Measurements from ENCODE around the gene RASAL1. TPM values are rescaled to one million over a fixed set of nuclear protein-coding genes. Genes with fewer than 3 reads are reported as not detected.

Gene RASAL1
- total RNA-seq, 4 donors from 2014 or later: 0.85 to 4.4 (median 3.9) TPM

DNA sequence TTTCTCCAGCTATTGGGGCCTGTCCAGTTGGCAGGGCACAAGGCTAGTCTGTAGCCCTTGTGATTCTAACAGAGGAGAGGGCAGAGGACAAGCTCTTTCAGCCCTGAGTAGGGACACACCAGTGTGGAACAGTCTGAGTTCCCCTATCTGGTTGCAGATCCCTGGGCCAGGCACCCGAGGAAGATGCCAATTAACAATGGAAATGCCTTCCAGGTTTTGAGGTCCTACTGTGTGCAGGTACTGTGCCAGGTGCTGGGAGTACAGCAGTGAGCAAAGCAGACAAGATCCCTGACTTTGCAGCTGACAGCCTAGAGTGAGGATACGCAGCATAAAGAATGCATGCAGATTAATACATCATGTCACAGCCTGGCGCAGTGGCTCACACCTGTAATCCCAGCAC, 62.0 kb downstream of the RASAL1 start:
- DNase-seq: no peak

DNA sequence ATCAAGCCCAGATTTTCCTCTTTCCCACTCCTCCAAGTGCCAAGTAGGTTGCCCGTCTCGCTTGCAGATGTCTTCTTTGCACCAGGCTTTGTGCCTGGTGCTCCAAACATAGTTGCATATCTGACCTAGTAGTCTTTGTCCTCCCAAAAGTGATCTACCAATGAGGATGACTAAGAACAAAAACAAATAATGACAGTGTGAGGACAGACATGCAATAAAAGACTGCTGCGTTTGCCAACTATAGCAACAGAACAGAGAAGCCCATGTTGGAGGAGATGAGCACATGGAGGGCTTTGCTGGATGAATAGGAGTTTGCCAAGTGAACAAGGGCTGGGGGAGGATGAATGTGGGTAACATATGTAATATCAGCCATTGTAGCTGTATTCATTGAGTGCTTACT, 63.4 kb downstream of the RASAL1 start:
- peak overlapping the region in 1 of 4 donors; percentile 74 for H3K27ac ChIP-seq
- no peak for TF ChIP-seq POLR2A (IDR thresholded peaks at IDR 0.05)
- TF ChIP-seq, protein P1, sequence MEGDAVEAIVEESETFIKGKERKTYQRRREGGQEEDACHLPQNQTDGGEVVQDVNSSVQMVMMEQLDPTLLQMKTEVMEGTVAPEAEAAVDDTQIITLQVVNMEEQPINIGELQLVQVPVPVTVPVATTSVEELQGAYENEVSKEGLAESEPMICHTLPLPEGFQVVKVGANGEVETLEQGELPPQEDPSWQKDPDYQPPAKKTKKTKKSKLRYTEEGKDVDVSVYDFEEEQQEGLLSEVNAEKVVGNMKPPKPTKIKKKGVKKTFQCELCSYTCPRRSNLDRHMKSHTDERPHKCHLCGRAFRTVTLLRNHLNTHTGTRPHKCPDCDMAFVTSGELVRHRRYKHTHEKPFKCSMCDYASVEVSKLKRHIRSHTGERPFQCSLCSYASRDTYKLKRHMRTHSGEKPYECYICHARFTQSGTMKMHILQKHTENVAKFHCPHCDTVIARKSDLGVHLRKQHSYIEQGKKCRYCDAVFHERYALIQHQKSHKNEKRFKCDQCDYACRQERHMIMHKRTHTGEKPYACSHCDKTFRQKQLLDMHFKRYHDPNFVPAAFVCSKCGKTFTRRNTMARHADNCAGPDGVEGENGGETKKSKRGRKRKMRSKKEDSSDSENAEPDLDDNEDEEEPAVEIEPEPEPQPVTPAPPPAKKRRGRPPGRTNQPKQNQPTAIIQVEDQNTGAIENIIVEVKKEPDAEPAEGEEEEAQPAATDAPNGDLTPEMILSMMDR (IDR thresholded peaks at IDR 0.05): no peak
- no peak overlapping the region for H3K4me3 ChIP-seq
- H3K9me3 ChIP-seq: no peaks in the 10 kb centered on the region
- no peaks in the 10 kb centered on the region for H3K27me3 ChIP-seq
- DNase-seq: no peak
- no peaks in the 10 kb centered on the region for H3K36me3 ChIP-seq
- H3K4me1 ChIP-seq: peaks cover 0 to 37% (median 20%) of the 10 kb centered on the region in 4 donors

More for the DNA sequence above, 62.0 kb downstream of the RASAL1 start:
- TF ChIP-seq, protein P1 (IDR thresholded peaks at IDR 0.05): no peak
- TF ChIP-seq POLR2A (IDR thresholded peaks at IDR 0.05): no peak
- Histone ChIP-seq H3K4me1 (peaks cover 0 to 28% (median 20%) of the 10 kb centered on the region in 4 donors), H3K36me3 (no peaks in the 10 kb centered on the region), H3K27ac (peak overlapping the region in 1 of 4 donors; percentile 42), H3K27me3 (no peaks in the 10 kb centered on the region), H3K4me3 (no peak overlapping the region), H3K9me3 (no peaks in the 10 kb centered on the region)

DNA sequence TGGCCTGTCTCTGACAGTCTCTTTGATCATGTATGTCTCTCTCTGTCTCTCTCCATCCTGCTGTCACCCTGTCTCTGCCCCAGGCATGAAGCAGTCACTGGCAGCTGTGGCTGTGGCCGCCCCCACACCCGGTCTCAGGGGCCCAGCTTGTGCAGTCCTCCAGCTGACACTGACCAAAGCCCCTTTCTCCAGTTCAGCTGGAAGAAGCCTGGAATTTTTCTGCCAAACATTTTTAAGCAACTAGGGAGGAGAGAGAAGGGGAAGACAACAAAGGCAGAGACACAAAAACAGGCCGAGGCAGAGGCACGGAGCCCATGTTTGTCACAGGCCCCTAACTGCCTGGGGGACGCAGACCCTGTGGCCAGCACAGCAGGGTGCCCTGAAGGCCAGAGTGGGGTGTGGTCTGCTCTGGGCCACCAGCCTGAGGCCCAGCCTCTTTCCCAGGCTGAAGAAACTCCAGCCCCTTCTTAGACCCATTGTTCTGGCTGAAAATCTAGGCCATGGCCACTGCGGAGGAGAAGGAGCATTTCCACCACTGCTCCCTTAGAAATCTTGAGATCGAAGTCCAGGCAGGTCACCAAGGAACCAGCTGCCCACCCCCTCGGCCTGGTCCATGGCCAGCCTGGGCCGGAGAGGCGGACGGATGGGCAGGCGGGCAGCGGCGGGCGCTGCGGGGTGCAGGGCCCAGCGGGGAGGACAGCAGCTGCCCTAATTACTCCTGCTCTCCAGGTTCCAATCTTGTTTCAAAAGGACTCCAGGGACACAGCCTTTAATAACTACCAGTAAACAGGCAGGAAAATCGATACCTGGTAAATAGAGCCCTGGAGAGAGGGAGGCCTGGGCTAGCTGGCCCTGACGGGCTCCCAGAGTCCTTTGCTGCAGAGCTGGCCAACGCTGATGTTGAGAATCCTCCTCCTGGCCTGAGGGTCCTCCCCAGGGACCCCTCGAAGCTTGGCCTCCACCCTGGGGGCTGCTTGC, 64.1 kb downstream of the RASAL1 start:
- Histone ChIP-seq H3K4me1 (peaks cover 0 to 43% (median 20%) of the 10 kb centered on the region in 4 donors), H3K4me3 (no peak overlapping the region), H3K27me3 (no peaks in the 10 kb centered on the region), H3K36me3 (no peaks in the 10 kb centered on the region), H3K9me3 (no peaks in the 10 kb centered on the region), H3K27ac (peak overlapping the region in 2 of 4 donors; percentile 22 to 74)
- no peak for DNase-seq
- TF ChIP-seq, protein P1 (IDR thresholded peaks at IDR 0.05): no peak
- no peak for TF ChIP-seq POLR2A (IDR thresholded peaks at IDR 0.05)

GRCh38 chr12:113070117-113070906, 65.2 kb downstream of the RASAL1 start:
- Histone ChIP-seq H3K4me1 (peaks cover 0 to 47% (median 20%) of the 10 kb centered on the region in 4 donors), H3K9me3 (no peaks in the 10 kb centered on the region), H3K27ac (peak overlapping the region in 3 of 4 donors; percentile 4 to 74 (median 46)), H3K27me3 (no peaks in the 10 kb centered on the region), H3K4me3 (no peak overlapping the region), H3K36me3 (no peaks in the 10 kb centered on the region)
- TF ChIP-seq, protein P1 (IDR thresholded peaks at IDR 0.05): no peak
- TF ChIP-seq POLR2A (IDR thresholded peaks at IDR 0.05): no peak
- DNase-seq: peak in 2 of 3 donors; percentile 83 to 86

GRCh38 chr12:113069751-113070116, 65.8 kb downstream of the RASAL1 start:
- no peaks in the 10 kb centered on the region for H3K27me3 ChIP-seq
- no peaks in the 10 kb centered on the region for H3K9me3 ChIP-seq
- H3K27ac ChIP-seq: peak overlapping the region in 3 of 4 donors; percentile 4 to 74 (median 46)
- peaks cover 0 to 48% (median 21%) of the 10 kb centered on the region in 4 donors for H3K4me1 ChIP-seq
- DNase-seq: no peak
- H3K36me3 ChIP-seq: no peaks in the 10 kb centered on the region
- H3K4me3 ChIP-seq: no peak overlapping the region
- TF ChIP-seq, protein P1 (IDR thresholded peaks at IDR 0.05): no peak
- TF ChIP-seq POLR2A (IDR thresholded peaks at IDR 0.05): no peak

All from Peyer's patch (tissue), 4 donors.